ENCODE results near the gene SERPINA9. TPM values are rescaled to one million over a fixed set of nuclear protein-coding genes. Genes with fewer than 3 reads are reported as not detected.

Gene SERPINA9
- total RNA-seq, 1 experiment from 2014 or later, result not detected

- DNase-seq (ENCODE audit: low spot score), result no peak
- in situ Hi-C loops (cut with HindIII; ENCODE audit: low sequenced_read_pairs), result no loop called here
These were observed 9.2 kb downstream of the SERPINA9 start for GRCh38 chr14:94466706-94467370.

- in situ Hi-C loops (cut with HindIII; ENCODE audit: low sequenced_read_pairs), result no loop called here
- DNase-seq (ENCODE audit: low spot score), result no peak
These were observed 11.0 kb downstream of the SERPINA9 start for GRCh38 chr14:94465042-94465441.

GRCh38 chr14:94464290-94464689, 11.7 kb downstream of the SERPINA9 start:
- no peak for DNase-seq (ENCODE audit: low spot score)
- in situ Hi-C loops (cut with HindIII; ENCODE audit: low sequenced_read_pairs), result no loop called here

- in situ Hi-C loops (cut with HindIII; ENCODE audit: low sequenced_read_pairs), result no loop called here
- no peak for DNase-seq (ENCODE audit: low spot score)
These were observed 13.0 kb downstream of the SERPINA9 start for GRCh38 chr14:94462763-94463572.

GRCh38 chr14:94462219-94462551, 13.8 kb downstream of the SERPINA9 start:
- in situ Hi-C loops (cut with HindIII; ENCODE audit: low sequenced_read_pairs), result no loop called here
- no peak for DNase-seq (ENCODE audit: low spot score)

GRCh38 chr14:94461526-94462218, 14.3 kb downstream of the SERPINA9 start:
- no peak for DNase-seq (ENCODE audit: low spot score)

GRCh38 chr14:94460631-94461416, 15.2 kb downstream of the SERPINA9 start:
- in situ Hi-C loops (cut with HindIII; ENCODE audit: low sequenced_read_pairs), result no loop called here
- DNase-seq (ENCODE audit: low spot score), result no peak

More at GRCh38 chr14:94461526-94462218, 14.3 kb downstream of the SERPINA9 start:
- in situ Hi-C loops (cut with HindIII; ENCODE audit: low sequenced_read_pairs), result no loop called here

GRCh38 chr14:94458558-94459205, 17.3 kb downstream of the SERPINA9 start:
- in situ Hi-C loops (cut with HindIII; ENCODE audit: low sequenced_read_pairs), result no loop called here
- DNase-seq (ENCODE audit: low spot score), result no peak

- DNase-seq (ENCODE audit: low spot score), result no peak
- in situ Hi-C loops (cut with HindIII; ENCODE audit: low sequenced_read_pairs), result no loop called here
These were observed 17.9 kb downstream of the SERPINA9 start for GRCh38 chr14:94458096-94458495.

- no peak for DNase-seq (ENCODE audit: low spot score)
- in situ Hi-C loops (cut with HindIII; ENCODE audit: low sequenced_read_pairs), result no loop called here
These were observed 20.1 kb downstream of the SERPINA9 start for GRCh38 chr14:94455928-94456327.

GRCh38 chr14:94451826-94452225, 24.2 kb downstream of the SERPINA9 start:
- no peak for DNase-seq (ENCODE audit: low spot score)
- in situ Hi-C loops (cut with HindIII; ENCODE audit: low sequenced_read_pairs), result no loop called here

- DNase-seq (ENCODE audit: low spot score), result no peak
- in situ Hi-C loops (cut with HindIII; ENCODE audit: low sequenced_read_pairs), result no loop called here
These were observed 24.8 kb downstream of the SERPINA9 start for GRCh38 chr14:94451091-94451771.

GRCh38 chr14:94450722-94451090, 25.3 kb downstream of the SERPINA9 start:
- no peak for DNase-seq (ENCODE audit: low spot score)
- in situ Hi-C loops (cut with HindIII; ENCODE audit: low sequenced_read_pairs), result no loop called here

- in situ Hi-C loops (cut with HindIII; ENCODE audit: low sequenced_read_pairs), result no loop called here
These were observed 26.1 kb downstream of the SERPINA9 start for GRCh38 chr14:94449930-94450329.

GRCh38 chr14:94448071-94448808, 27.8 kb downstream of the SERPINA9 start:
- no peak for DNase-seq (ENCODE audit: low spot score)
- in situ Hi-C loops (cut with HindIII; ENCODE audit: low sequenced_read_pairs), result no loop called here

More at GRCh38 chr14:94449930-94450329, 26.1 kb downstream of the SERPINA9 start:
- DNase-seq (ENCODE audit: low spot score), result no peak

GRCh38 chr14:94447206-94447605, 28.8 kb downstream of the SERPINA9 start:
- in situ Hi-C loops (cut with HindIII; ENCODE audit: low sequenced_read_pairs), result no loop called here
- no peak for DNase-seq (ENCODE audit: low spot score)

- no peak for DNase-seq (ENCODE audit: low spot score)
- in situ Hi-C loops (cut with HindIII; ENCODE audit: low sequenced_read_pairs), result no loop called here
These were observed 29.9 kb downstream of the SERPINA9 start for GRCh38 chr14:94446126-94446525.

- in situ Hi-C loops (cut with HindIII; ENCODE audit: low sequenced_read_pairs), result no loop called here
- no peak for DNase-seq (ENCODE audit: low spot score)
These were observed 31.0 kb downstream of the SERPINA9 start for GRCh38 chr14:94445003-94445402.
